GM13977 (cell line): ENCODE results near the gene TBC1D19.

ENCODE experiments used
- DNase-seq: peaks from one replicate; pipeline ENCODE4 v3.0.0; 2012; ENCODE audit warnings: low spot score
- CTCF ChIP-seq: IDR thresholded peaks from 2 replicates; pipeline ENCODE4 v1.5.1; 2012; ENCODE audit warnings: mild to moderate bottlenecking, control low read depth; ENCODE audit not compliant: insufficient read depth; ENCODE audit errors: extremely low read depth, missing control alignments
- in situ Hi-C: fragments of 300-500 bp; cut with MboI; formaldehyde crosslinking; loops from one replicate; pipeline ENCODE4 v1.12.0; 2022; ENCODE audit warnings: low sequenced_read_pairs, low pct_unique_long_range_greater_than_20kb, mixed read lengths, inconsistent platforms; ENCODE audit not compliant: unreplicated experiment

The TBC1D19 gene

GRCh38 chr4:26791346-26791745 lies 207.5 kb downstream of the TBC1D19 start:
- no peak for DNase-seq
- TF ChIP-seq CTCF: no peak
- in situ Hi-C loops: no loop called here

- in situ Hi-C loops: no loop called here
- no peak for DNase-seq
- TF ChIP-seq CTCF: no peak
Observed at GRCh38 chr4:26792639-26793038, 208.8 kb downstream of the TBC1D19 start.

- TF ChIP-seq CTCF: no peak
- no peak for DNase-seq
- in situ Hi-C loops: no loop called here
Observed at GRCh38 chr4:26793735-26794134, 209.9 kb downstream of the TBC1D19 start.

- in situ Hi-C loops: no loop called here
- no peak for DNase-seq
- TF ChIP-seq CTCF: no peak
Observed at GRCh38 chr4:26796081-26796480, 212.2 kb downstream of the TBC1D19 start.

GRCh38 chr4:26802790-26803189 lies 218.9 kb downstream of the TBC1D19 start:
- no peak for TF ChIP-seq CTCF

GRCh38 chr4:26803211-26803861 lies 219.5 kb downstream of the TBC1D19 start:
- DNase-seq: no peak
- in situ Hi-C loops: no loop called here
- no peak for TF ChIP-seq CTCF

More at GRCh38 chr4:26802790-26803189, 218.9 kb downstream of the TBC1D19 start:
- in situ Hi-C loops: no loop called here
- no peak for DNase-seq
